AG09309 (cell line): ENCODE measurements around the gene RCL1.

Source experiments
- DNase-seq: peaks from one replicate; pipeline ENCODE4 v3.0.0-alpha.2; 2010; ENCODE audit warnings: low read depth
- H3K4me3 ChIP-seq: 2 replicates; pipeline ENCODE4 v1.5.1; 2011; ENCODE audit warnings: mild to moderate bottlenecking, low read depth, low read length, moderate library complexity; ENCODE audit not compliant: control insufficient read depth
- CTCF ChIP-seq: IDR thresholded peaks from 2 replicates; pipeline ENCODE4 v1.5.1; 2011; ENCODE audit warnings: mild to moderate bottlenecking, low read depth, low read length, inconsistent platforms; ENCODE audit not compliant: insufficient read depth, control insufficient read depth; ENCODE audit errors: missing control alignments

The RCL1 gene

GRCh38 chr9:4861145-4861544 lies 68.4 kb downstream of the RCL1 start:
- DNase-seq = no peak

GRCh38 chr9:4861736-4862451 lies 69.2 kb downstream of the RCL1 start:
- DNase-seq = no peak
- no peak for TF ChIP-seq CTCF
- no peak overlapping the region for H3K4me3 ChIP-seq

More at GRCh38 chr9:4861145-4861544, 68.4 kb downstream of the RCL1 start:
- H3K4me3 ChIP-seq = no peak overlapping the region
- TF ChIP-seq CTCF = no peak

GRCh38 chr9:4862506-4863250 lies 69.9 kb downstream of the RCL1 start:
- peak; percentile 25 for DNase-seq
- no peak overlapping the region for H3K4me3 ChIP-seq
- no peak for TF ChIP-seq CTCF

GRCh38 chr9:4864234-4864661 lies 71.5 kb downstream of the RCL1 start:
- H3K4me3 ChIP-seq = no peak overlapping the region
- TF ChIP-seq CTCF = no peak
- no peak for DNase-seq

- TF ChIP-seq CTCF = no peak
- no peak overlapping the region for H3K4me3 ChIP-seq
- no peak for DNase-seq
Measured at GRCh38 chr9:4864698-4865097, 72.0 kb downstream of the RCL1 start.

- TF ChIP-seq CTCF = no peak
- DNase-seq = no peak
- no peak overlapping the region for H3K4me3 ChIP-seq
Measured at GRCh38 chr9:4865681-4866080, 72.9 kb downstream of the RCL1 start.
